MM.1S (cell line): ENCODE measurements around the gene RARA.

Source experiments
- DNase-seq: peaks from one replicate; pipeline ENCODE4 v3.0.0-alpha.2; 2015
- H2AFZ ChIP-seq: fragments of 300-600 bp; sonication (generic); 2 replicates; pipeline ENCODE4 v1.6.0; 2016; ENCODE audit warnings: antibody characterized with exemption, low read length
- H3F3A ChIP-seq: fragments of 300-600 bp; sonication (generic); 2 replicates; pipeline ENCODE4 v1.6.1; 2016; ENCODE audit warnings: mild to moderate bottlenecking, antibody characterized with exemption, low read length, moderate library complexity, mixed read lengths; ENCODE audit not compliant: insufficient read depth
- H3K27ac ChIP-seq: fragments of 300-600 bp; sonication (generic); 2 replicates; pipeline ENCODE4 v1.5.1; 2016; ENCODE audit warnings: mild to moderate bottlenecking, low read length
- H3K27me3 ChIP-seq: fragments of 300-600 bp; sonication (generic); replicated peaks from 2 replicates; pipeline ENCODE4 v1.6.0; 2016; ENCODE audit warnings: low read length; ENCODE audit not compliant: insufficient read depth
- H3K36me3 ChIP-seq: fragments of 300-600 bp; sonication (generic); replicated peaks from 2 replicates; pipeline ENCODE4 v1.6.1; 2016; ENCODE audit warnings: mild to moderate bottlenecking, low read length, mixed read lengths; ENCODE audit not compliant: insufficient read depth
- H3K4me1 ChIP-seq: fragments of 300-600 bp; sonication (generic); 2 replicates; pipeline ENCODE4 v1.6.1; 2016; ENCODE audit warnings: low read length, mixed read lengths
- H3K4me2 ChIP-seq: fragments of 300-600 bp; sonication (generic); 2 replicates; pipeline ENCODE4 v1.6.0; 2016; ENCODE audit warnings: low read depth, low read length
- H3K4me3 ChIP-seq: fragments of 300-600 bp; sonication (generic); 2 replicates; pipeline ENCODE4 v1.5.1; 2016; ENCODE audit warnings: low read length, mixed read lengths
- H3K79me2 ChIP-seq: fragments of 300-600 bp; sonication (generic); 2 replicates; pipeline ENCODE4 v1.6.1; 2016; ENCODE audit warnings: mixed run types, low read length, mixed read lengths
- H3K9ac ChIP-seq: fragments of 300-600 bp; sonication (generic); 2 replicates; pipeline ENCODE4 v1.6.1; 2016; ENCODE audit warnings: low read length, mixed read lengths
- H3K9me2 ChIP-seq: fragments of 300-600 bp; sonication (generic); replicated peaks from 2 replicates; pipeline ENCODE4 v1.6.1; 2016; ENCODE audit warnings: mild to moderate bottlenecking, low read length, mixed read lengths; ENCODE audit not compliant: insufficient read depth
- H3K9me3 ChIP-seq: fragments of 300-600 bp; sonication (generic); replicated peaks from 2 replicates; pipeline ENCODE4 v1.6.1; 2016; ENCODE audit warnings: mild to moderate bottlenecking, low read length, mixed read lengths; ENCODE audit not compliant: insufficient read depth
- H4K20me1 ChIP-seq: fragments of 300-600 bp; sonication (generic); 2 replicates; pipeline ENCODE4 v1.6.1; 2016; ENCODE audit warnings: mild to moderate bottlenecking, low read length, moderate library complexity, mixed read lengths; ENCODE audit not compliant: insufficient read depth
- CTCF ChIP-seq: fragments of 300-600 bp; sonication (generic); IDR thresholded peaks from 2 replicates; pipeline ENCODE4 v1.5.1; 2016; ENCODE audit warnings: antibody characterized with exemption, low read length, mixed read lengths
- EZH2 ChIP-seq: fragments of 300-600 bp; sonication (generic); optimal IDR thresholded peaks from 2 replicates; pipeline ENCODE3; 2017; ENCODE audit warnings: low read depth, mild to moderate bottlenecking, antibody characterized with exemption, low read length, mixed read lengths
- EZH2phosphoT487 ChIP-seq: fragments of 300-600 bp; sonication (generic); IDR thresholded peaks from 2 replicates; pipeline ENCODE4 v1.6.1; 2018; ENCODE audit warnings: antibody characterized with exemption, low read length

The RARA gene

GRCh38 chr17:40319651-40320540 lies 10.9 kb downstream of the RARA start:
- Histone ChIP-seq H2AFZ (no peak overlapping the region), H4K20me1 (no peaks in the 10 kb centered on the region), H3K27me3 (no peaks in the 10 kb centered on the region), H3K9ac (peak overlapping the region; percentile 98), H3K36me3 (no peaks in the 10 kb centered on the region), H3K79me2 (peaks cover 79% of the 10 kb centered on the region), H3K4me1 (peaks cover 42% of the 10 kb centered on the region), H3K4me3 (peak overlapping the region; percentile 97), H3K9me3 (no peaks in the 10 kb centered on the region), H3K27ac (peak overlapping the region; percentile 98), H3K9me2 (no peaks in the 10 kb centered on the region), H3K4me2 (peak overlapping the region; percentile 95), H3F3A (peaks cover 58% of the 10 kb centered on the region)
- peak; percentile 43 for DNase-seq
- no peak for TF ChIP-seq EZH2phosphoT487
- TF ChIP-seq EZH2 = no peak
- TF ChIP-seq CTCF = no peak

- H3F3A ChIP-seq = peaks cover 57% of the 10 kb centered on the region
- peaks cover 87% of the 10 kb centered on the region for H3K79me2 ChIP-seq
- H3K36me3 ChIP-seq = no peaks in the 10 kb centered on the region
- no peaks in the 10 kb centered on the region for H3K27me3 ChIP-seq
- H3K9ac ChIP-seq = peak overlapping the region; percentile 98
- H2AFZ ChIP-seq = no peak overlapping the region
- DNase-seq = peak; percentile 38
- peak overlapping the region; percentile 97 for H3K4me3 ChIP-seq
- H3K9me3 ChIP-seq = no peaks in the 10 kb centered on the region
- peak overlapping the region; percentile 98 for H3K27ac ChIP-seq
- H4K20me1 ChIP-seq = no peaks in the 10 kb centered on the region
- H3K9me2 ChIP-seq = no peaks in the 10 kb centered on the region
- no peak for TF ChIP-seq CTCF
- no peak for TF ChIP-seq EZH2phosphoT487
- TF ChIP-seq EZH2 = no peak
- H3K4me1 ChIP-seq = peaks cover 41% of the 10 kb centered on the region
- H3K4me2 ChIP-seq = peak overlapping the region; percentile 95
Measured at GRCh38 chr17:40320756-40321523, 12.0 kb downstream of the RARA start.

- Histone ChIP-seq H3K4me3 (peak overlapping the region; percentile 97), H4K20me1 (no peaks in the 10 kb centered on the region)
Measured at GRCh38 chr17:40321524-40321929, 12.5 kb downstream of the RARA start.

More at GRCh38 chr17:40321524-40321929, 12.5 kb downstream of the RARA start:
- Histone ChIP-seq H3K27ac (peak overlapping the region; percentile 98), H3K79me2 (peaks cover 93% of the 10 kb centered on the region), H3K36me3 (no peaks in the 10 kb centered on the region), H3K9me2 (no peaks in the 10 kb centered on the region), H3K9ac (peak overlapping the region; percentile 98), H3K4me2 (peak overlapping the region; percentile 95), H3K4me1 (peaks cover 41% of the 10 kb centered on the region), H3K27me3 (no peaks in the 10 kb centered on the region), H3F3A (peaks cover 60% of the 10 kb centered on the region), H2AFZ (no peak overlapping the region), H3K9me3 (no peaks in the 10 kb centered on the region)
- peak; percentile 21 for DNase-seq
- TF ChIP-seq EZH2phosphoT487 = no peak
- no peak for TF ChIP-seq EZH2
- TF ChIP-seq CTCF = no peak
